Skeletal muscle satellite cell (primary cell): Measurements from ENCODE around the gene CPA5.

Experiments
- H3K27me3 ChIP-seq: 2 replicates; pipeline ENCODE4 v1.7.0; 2013; ENCODE audit warnings: low read length; ENCODE audit not compliant: control insufficient read depth, insufficient read depth
- H3K36me3 ChIP-seq: 2 replicates; pipeline ENCODE4 v1.7.0; 2013; ENCODE audit warnings: mild to moderate bottlenecking, control low read depth, low read length; ENCODE audit not compliant: insufficient read depth
- H3K4me1 ChIP-seq: 2 replicates; pipeline ENCODE4 v1.7.0; 2013; ENCODE audit warnings: low read length; ENCODE audit not compliant: control insufficient read depth, insufficient read depth
- H3K4me2 ChIP-seq: 2 replicates; pipeline ENCODE4 v1.7.0; 2013; ENCODE audit warnings: mild to moderate bottlenecking, low read length
- H3K4me3 ChIP-seq: 2 replicates; pipeline ENCODE4 v1.7.0; 2013; ENCODE audit warnings: low read length
- H3K9ac ChIP-seq: 2 replicates; pipeline ENCODE4 v1.7.0; 2013; ENCODE audit warnings: mild to moderate bottlenecking, low read depth, low read length, moderate library complexity
- H3K9me3 ChIP-seq: replicated peaks from 2 replicates; pipeline ENCODE4 v1.7.0; 2013; ENCODE audit warnings: mild to moderate bottlenecking, control low read depth, low read length

CPA5 gene

DNA sequence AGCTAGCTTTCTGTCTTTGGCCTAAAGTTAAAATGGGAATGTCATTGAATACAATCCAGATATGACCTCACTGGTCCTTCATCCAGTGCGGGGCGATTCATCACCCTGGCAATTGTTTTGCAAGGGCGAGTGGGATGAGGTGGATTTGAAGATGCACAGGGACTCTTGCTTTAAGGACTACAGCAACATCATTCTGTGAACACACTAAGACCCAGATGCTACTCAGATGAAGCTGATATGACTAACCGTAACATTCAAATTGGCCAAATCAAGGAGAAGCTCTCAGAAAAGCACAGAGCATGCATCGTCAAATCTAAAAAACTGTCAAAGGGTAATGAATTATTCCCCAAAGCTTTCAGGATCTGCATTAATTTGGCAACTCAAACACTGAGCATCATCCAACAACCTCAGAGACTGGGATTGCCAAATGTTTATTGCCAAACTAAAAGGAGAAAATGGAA, 48.5 kb downstream of the CPA5 start:
- Histone ChIP-seq H3K9ac (no peak overlapping the region), H3K4me3 (no peak overlapping the region), H3K4me2 (no peak overlapping the region), H3K36me3 (peaks cover 2% of the 10 kb centered on the region), H3K27me3 (no peaks in the 10 kb centered on the region), H3K4me1 (peaks cover 8% of the 10 kb centered on the region), H3K9me3 (no peaks in the 10 kb centered on the region)

DNA sequence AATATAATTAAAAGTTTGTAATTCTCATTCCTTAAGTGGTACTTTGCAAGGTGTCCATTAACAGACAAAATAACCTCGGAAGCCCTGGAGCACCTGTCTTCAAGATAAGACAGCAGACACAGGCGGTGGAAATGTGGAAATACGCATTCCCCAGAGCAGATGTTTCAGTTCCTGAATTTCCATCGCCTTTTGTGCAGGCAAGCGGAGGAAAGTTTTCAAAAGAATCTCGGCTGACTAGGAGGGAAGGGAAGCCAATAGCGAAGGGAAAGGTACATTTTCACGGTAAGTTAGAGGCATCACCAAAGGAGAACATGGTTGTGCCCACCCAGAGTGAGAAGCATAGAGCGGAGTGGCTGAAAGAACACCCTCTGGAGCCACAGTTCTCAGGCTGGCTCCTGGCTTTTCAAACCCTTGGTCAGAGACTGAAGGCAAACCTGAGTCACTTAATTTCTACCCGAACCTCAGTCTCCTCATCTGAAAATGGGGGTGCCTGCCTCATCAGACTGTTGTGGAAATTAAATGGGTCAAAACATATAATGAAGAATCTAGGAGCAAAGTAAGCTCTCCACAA, 49.3 kb downstream of the CPA5 start:
- peaks cover 4% of the 10 kb centered on the region for H3K36me3 ChIP-seq
- H3K9me3 ChIP-seq = no peaks in the 10 kb centered on the region
- no peak overlapping the region for H3K4me3 ChIP-seq
- H3K4me1 ChIP-seq = peaks cover 6% of the 10 kb centered on the region
- no peaks in the 10 kb centered on the region for H3K27me3 ChIP-seq
- H3K9ac ChIP-seq = no peak overlapping the region
- H3K4me2 ChIP-seq = no peak overlapping the region

DNA sequence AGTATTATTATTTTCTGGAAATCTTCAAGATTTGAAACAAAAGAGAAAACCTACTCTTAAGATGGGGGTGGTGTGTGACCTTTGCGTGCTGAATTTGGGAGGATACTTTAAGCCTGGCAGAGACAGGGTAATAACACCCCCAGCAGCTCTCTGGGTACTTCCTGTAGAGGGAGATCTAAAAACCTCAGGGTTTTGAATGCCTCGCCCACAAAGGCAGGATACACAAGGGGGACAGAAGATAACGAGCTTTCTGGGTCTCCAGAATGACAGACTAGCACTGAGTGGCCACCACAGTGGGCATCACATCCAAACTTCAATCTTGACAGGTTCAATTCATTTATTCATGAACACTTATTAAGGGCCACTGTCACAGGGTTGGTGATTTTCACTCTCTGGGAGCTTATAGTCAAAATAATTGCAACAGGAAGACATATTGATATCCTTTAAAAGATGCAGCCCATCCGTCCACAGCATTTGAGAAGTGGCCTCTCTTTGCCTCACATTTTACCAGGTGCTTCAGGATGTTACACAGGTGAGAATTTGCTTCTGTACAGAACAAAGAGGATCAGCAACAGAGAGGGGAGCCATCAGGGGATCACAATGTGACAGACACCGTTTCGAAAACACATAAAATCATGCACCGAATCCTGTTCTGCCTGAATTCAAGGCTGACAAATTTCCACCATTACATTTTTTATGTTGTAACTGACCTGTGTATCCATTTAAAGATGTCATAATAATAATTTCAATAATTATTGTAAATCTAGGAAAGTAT, 50.0 kb downstream of the CPA5 start:
- peaks cover 6% of the 10 kb centered on the region for H3K4me1 ChIP-seq
- H3K27me3 ChIP-seq = no peaks in the 10 kb centered on the region
- no peaks in the 10 kb centered on the region for H3K9me3 ChIP-seq
- peaks cover 4% of the 10 kb centered on the region for H3K36me3 ChIP-seq
- no peak overlapping the region for H3K4me2 ChIP-seq
- H3K4me3 ChIP-seq = no peak overlapping the region
- no peak overlapping the region for H3K9ac ChIP-seq

DNA sequence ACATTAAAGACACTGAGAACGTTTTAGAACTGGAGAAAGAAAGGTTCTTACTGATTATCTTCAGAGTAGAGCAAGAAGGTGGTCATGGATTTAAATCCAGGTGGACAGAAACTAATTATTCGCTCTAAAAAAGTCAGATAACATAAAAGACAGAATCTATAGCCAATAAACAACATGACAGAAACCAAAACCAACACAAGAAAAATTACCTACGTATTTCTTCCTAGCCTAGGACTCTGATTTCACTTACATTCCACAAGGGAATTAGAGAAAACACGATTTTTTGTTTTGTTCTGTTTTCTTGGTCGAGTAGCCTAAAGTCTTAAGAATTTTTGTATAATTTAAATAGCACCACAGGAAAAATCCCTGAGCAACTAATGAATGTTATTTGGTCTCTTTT, 50.8 kb downstream of the CPA5 start:
- H3K4me2 ChIP-seq = no peak overlapping the region
- H3K4me3 ChIP-seq = no peak overlapping the region
- H3K9ac ChIP-seq = no peak overlapping the region
- H3K4me1 ChIP-seq = peaks cover 6% of the 10 kb centered on the region
- H3K27me3 ChIP-seq = no peaks in the 10 kb centered on the region
- H3K36me3 ChIP-seq = peaks cover 4% of the 10 kb centered on the region
- no peaks in the 10 kb centered on the region for H3K9me3 ChIP-seq

DNA sequence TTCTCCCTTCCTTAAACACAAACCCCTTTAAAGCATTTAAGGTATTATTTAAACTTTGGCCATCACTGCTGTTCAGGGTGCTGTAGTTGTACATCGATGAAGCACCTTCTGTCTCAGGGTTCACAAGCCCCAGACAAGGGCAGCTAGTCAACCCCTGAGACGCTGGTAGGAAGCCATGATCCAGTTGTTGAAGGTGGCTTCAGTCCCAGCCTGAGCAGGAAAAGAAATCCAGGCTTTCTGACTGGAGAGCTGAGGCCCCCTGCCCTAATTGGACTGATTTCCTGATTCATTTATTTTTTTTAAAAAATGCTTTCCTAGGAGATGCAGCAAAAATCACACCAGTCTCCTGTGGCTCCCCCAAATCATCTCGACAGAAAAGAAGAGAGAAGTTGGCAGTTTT, 51.5 kb downstream of the CPA5 start:
- no peaks in the 10 kb centered on the region for H3K27me3 ChIP-seq
- H3K9ac ChIP-seq = no peak overlapping the region
- H3K4me2 ChIP-seq = no peak overlapping the region
- H3K9me3 ChIP-seq = no peaks in the 10 kb centered on the region
- H3K4me3 ChIP-seq = no peak overlapping the region
- H3K4me1 ChIP-seq = peaks cover 6% of the 10 kb centered on the region
- peaks cover 4% of the 10 kb centered on the region for H3K36me3 ChIP-seq

DNA sequence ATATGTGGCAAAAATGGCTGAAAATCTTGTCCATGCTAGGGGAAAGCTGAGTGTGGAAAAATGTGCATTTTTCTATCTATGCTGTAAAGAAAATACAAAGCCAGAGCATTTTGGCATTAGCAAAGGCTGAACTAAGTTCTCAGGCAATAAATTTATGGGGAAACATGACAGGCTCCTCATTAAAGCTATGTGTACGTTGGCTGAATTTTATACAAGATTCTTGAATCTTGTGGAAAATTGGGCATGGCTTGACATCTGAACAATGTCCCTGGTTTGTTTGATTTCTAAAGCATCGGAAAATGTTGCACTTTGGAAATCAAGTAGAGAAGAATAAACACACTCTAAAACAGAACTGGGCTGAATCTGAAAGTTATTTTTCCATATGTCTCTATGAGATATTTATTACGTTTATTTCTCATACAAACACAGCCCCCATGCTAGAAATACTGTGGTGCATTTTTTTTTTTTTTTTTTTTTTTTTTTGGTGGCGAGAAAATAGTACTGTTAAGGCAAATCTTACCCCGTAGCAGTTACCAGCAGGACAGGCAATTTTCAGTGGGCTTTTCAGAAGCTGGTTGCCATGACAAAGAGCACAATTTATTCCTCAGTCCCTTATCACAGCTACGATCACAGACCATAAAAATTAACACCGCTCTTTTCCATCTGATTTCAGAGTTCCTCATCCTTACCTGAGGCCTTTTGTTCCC, 52.6 kb downstream of the CPA5 start:
- H3K4me2 ChIP-seq = no peak overlapping the region
- H3K9me3 ChIP-seq = no peaks in the 10 kb centered on the region
- H3K9ac ChIP-seq = no peak overlapping the region
- no peaks in the 10 kb centered on the region for H3K27me3 ChIP-seq
- peaks cover 4% of the 10 kb centered on the region for H3K36me3 ChIP-seq
- peaks cover 6% of the 10 kb centered on the region for H3K4me1 ChIP-seq
- H3K4me3 ChIP-seq = no peak overlapping the region

DNA sequence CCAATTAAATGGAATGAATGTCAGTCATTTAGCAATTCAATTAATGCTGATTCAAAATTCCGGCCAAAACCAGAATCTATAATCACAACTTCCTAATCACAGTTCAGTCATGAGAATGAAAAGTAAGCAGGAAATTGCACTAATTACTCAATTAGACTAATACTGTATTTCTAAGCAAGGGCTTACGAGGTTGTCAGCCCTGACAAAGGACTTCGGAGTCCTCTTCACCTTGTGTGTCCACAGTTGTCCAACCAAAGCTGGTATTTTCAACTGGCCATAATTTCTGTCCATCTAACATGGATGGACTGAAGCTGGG, 53.1 kb downstream of the CPA5 start:
- Histone ChIP-seq H3K36me3 (peaks cover 9% of the 10 kb centered on the region), H3K9me3 (no peaks in the 10 kb centered on the region), H3K27me3 (no peaks in the 10 kb centered on the region), H3K9ac (no peak overlapping the region), H3K4me1 (peaks cover 5% of the 10 kb centered on the region), H3K4me2 (no peak overlapping the region), H3K4me3 (no peak overlapping the region)

DNA sequence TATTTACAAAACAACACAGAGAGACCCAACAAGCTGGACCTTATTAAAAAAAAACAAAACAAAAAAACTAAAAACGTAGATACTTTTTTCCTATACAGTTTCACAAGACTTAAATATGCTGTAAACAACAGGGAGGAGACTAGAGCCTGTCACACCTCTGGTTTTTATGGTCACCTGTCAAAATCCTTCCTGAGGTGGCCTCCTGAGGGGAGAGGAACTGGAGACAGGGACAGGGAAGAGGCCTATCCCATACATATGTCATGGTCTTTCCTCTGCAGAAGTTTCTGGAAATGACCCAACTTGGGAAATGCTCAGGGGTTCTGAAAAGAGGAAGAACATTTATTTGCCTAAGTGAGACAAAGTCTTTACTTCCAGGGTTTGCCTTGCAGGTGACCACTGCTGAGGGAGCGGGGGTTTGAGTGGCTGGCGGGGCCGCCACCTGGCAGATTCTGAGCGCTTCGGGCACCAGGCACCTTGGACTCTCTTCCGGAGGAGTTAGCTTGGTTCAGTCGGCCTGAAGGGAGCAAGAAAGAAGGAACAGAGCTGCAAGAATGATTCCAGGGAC, 54.0 kb downstream of the CPA5 start:
- Histone ChIP-seq H3K9ac (no peak overlapping the region), H3K36me3 (peaks cover 11% of the 10 kb centered on the region), H3K4me1 (no peaks in the 10 kb centered on the region), H3K27me3 (no peaks in the 10 kb centered on the region), H3K9me3 (no peaks in the 10 kb centered on the region), H3K4me3 (no peak overlapping the region), H3K4me2 (no peak overlapping the region)

DNA sequence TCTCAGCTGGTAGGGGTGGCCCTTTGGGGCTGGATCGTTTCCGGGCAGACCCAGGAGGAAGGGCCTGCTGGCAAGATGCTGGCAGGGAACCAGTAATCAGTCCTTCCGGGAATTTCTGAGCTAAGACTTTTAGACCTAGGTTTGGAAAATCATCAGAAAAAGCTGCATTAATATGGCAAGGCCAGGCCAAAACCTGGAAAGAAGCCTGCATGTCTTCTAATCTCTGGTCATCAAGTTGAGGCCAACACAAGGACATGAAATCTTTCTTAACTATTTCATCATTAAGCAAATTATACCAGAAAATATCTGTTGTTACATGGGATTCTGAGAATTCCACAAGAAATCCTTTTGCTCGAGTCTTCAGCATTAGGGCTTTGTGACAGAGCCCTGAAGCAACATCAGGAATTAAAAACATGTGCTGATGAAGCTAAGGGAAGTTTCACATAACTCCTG, 55.5 kb downstream of the CPA5 start:
- Histone ChIP-seq H3K9me3 (no peaks in the 10 kb centered on the region), H3K27me3 (no peaks in the 10 kb centered on the region), H3K9ac (no peak overlapping the region), H3K36me3 (peaks cover 11% of the 10 kb centered on the region), H3K4me1 (no peaks in the 10 kb centered on the region), H3K4me3 (no peak overlapping the region), H3K4me2 (no peak overlapping the region)

DNA sequence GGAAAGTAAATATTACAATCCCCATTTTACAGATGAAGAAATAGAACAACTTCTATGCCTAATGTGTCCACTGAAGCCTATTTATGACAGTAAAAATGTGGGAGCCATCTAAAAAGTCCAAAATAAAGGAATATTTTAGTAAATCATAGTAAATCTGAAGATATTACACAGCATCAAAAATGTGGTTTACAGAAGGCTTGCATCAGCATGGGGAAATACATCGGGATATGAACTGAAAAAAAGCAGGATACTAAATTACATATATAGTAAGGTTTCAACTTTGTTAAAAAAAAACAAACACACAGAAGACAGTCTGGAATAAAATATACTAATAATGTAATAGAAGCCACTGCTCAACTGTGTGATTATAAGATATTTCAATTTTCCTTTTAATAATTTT, 56.5 kb downstream of the CPA5 start:
- Histone ChIP-seq H3K36me3 (peaks cover 11% of the 10 kb centered on the region), H3K9ac (no peak overlapping the region), H3K9me3 (no peaks in the 10 kb centered on the region), H3K4me3 (no peak overlapping the region), H3K4me2 (no peak overlapping the region), H3K27me3 (no peaks in the 10 kb centered on the region), H3K4me1 (no peaks in the 10 kb centered on the region)

DNA sequence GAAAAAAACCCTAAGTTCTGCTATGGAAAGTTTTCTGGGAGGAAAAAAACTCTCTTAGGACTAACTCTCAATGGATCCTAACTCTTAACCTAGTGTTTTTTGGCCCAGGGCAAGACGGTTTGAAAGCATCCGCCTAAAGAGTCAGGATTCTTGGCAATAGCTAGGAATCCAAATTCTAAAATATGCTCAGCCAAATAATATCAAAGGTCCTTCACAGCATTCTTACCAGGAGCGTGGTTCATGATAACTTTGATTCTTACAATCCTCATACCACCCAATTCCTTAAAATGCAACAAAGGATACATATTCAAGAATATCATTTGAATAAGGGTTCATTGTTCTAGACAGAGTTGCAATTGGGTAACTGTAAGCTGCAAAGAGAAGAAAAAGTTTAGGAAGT, 57.0 kb downstream of the CPA5 start:
- Histone ChIP-seq H3K9ac (no peak overlapping the region), H3K9me3 (no peaks in the 10 kb centered on the region), H3K4me2 (no peak overlapping the region), H3K4me1 (no peaks in the 10 kb centered on the region), H3K36me3 (peaks cover 11% of the 10 kb centered on the region), H3K27me3 (no peaks in the 10 kb centered on the region), H3K4me3 (no peak overlapping the region)
